GM15510 (cell line): Measurements from ENCODE around the gene MPZL3.

Experiments
- POLR2A ChIP-seq: IDR thresholded peaks from 3 replicates; pipeline ENCODE4 v1.6.1; 2011; ENCODE audit warnings: borderline replicate concordance; ENCODE audit not compliant: insufficient read length; ENCODE audit errors: extremely low read depth

MPZL3 gene

DNA sequence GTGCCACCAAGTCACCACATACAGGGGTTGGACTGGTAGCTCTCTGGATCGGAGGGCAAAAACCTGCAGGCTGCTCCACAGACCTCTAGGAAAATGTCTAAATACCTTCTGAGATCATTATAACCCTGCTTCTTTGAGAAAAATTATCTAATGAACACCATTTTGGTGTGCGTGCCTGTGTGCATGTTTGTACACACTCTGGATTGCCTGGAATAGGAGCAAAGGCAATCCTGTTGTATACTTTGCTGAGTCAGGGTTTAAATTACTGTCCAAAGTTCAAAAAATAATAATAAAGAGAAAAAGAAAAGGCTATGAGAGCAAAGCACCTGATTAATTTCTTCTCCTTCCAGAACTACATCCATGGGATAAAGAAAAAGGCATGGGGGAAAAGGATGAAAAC is 38.4 kb downstream of the MPZL3 start:
- TF ChIP-seq POLR2A, result no peak

DNA sequence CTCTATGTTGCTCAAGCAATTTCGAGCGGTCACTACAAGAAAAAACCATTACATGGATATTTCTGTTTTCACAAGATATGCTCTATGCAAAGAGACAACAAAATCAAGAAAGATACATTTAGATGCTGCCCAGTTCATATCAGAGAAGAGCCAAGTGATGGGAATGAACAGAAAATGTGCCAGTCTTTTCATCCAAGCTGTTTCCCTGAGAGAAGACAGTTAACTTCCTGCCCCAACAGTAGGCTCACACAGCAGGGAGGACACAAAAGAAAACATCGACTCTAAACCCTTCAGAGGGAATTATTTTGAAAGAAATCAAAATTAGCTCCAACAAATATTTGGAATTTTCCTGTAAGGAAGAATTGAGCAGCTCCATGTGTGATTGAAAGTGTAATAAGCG is 39.0 kb downstream of the MPZL3 start:
- no peak for TF ChIP-seq POLR2A

GRCh38 chr11:118212781-118213191 is 39.4 kb downstream of the MPZL3 start:
- no peak for TF ChIP-seq POLR2A

GRCh38 chr11:118212131-118212725 is 39.9 kb downstream of the MPZL3 start:
- TF ChIP-seq POLR2A, result no peak

GRCh38 chr11:118211006-118211405 is 41.2 kb downstream of the MPZL3 start:
- TF ChIP-seq POLR2A, result no peak

GRCh38 chr11:118210323-118210722 is 41.8 kb downstream of the MPZL3 start:
- TF ChIP-seq POLR2A, result no peak

- no peak for TF ChIP-seq POLR2A
These were observed 43.1 kb downstream of the MPZL3 start for GRCh38 chr11:118209033-118209432.

DNA sequence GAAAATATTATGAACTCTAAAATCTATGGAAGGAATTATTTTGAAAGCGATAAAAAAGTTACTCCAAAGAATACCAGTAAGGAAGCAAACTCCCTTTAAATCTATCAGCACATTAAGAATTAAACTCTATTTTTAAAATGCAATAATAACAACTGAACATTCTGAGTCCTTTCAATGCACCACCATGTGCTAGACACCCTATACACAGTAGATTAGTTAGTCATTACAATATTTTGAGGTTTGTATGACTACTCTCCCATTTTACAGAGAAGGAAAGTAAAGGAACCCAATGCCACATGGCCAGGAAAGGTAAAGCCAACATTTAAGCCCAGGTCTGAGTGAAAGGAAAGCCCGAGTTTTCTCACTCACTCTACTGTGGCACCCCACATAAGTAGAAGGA is 45.1 kb downstream of the MPZL3 start:
- no peak for TF ChIP-seq POLR2A

- no peak for TF ChIP-seq POLR2A
These were observed 45.7 kb downstream of the MPZL3 start for GRCh38 chr11:118206391-118207031.

GRCh38 chr11:118205606-118206378 is 46.4 kb downstream of the MPZL3 start:
- no peak for TF ChIP-seq POLR2A

DNA sequence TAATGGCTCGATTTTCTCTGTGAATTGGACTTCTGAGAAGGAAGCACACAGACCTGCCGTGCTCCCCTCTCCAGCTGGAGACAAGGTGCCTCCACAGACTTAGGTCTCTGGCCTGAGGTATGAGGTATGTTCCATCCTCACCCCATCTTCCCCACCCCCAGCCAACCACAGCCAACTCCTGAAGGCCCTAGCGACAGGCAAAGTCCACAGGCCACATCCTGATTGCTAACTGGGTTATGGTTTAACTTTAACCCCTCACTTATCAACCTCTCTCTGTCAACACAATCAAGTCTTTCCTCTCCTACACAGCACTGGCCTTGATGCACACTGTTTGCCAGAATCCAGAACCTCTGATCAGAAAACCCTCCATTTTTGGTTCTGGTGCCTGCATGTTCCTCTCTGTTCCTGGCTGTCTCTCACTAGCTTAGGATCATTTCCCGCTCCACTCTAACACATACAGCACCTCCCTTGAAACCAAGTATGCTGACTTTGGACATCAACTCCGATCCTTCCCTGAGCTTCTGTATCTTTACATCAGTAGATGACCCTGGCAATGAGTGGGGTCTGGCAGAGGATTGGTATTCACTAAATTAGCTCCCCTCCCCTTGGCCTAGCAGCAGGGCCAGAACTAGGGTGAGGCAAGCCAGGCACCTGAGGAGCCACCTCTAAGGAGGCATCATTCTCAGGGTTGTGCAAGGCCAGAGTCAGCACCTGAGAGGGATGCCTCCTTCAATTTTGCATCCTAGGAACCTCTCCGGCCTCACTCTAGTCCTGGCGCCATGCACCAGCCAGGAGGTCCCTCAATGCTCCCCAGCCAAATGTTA is 49.4 kb downstream of the MPZL3 start:
- TF ChIP-seq POLR2A, result no peak

DNA sequence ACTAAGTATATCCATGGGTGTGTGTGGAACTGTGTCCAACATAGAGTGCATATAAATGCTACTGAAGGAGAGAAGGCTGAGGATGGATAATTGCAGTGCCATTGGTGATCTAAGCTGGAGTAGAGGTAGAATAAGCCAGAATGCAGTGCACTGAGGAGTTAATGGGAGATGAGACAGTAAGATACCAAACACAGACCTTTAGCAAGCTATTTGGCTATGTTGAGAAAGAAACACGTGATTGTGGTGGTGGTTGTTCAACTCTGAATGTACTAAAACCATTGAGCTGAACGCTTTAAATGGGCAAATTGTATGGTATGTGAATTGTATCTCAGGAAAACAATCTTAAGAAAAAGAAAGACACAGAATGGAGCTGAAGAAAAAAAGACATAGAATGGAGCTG is 50.2 kb downstream of the MPZL3 start:
- TF ChIP-seq POLR2A, result no peak

- no peak for TF ChIP-seq POLR2A
These were observed 51.1 kb downstream of the MPZL3 start for GRCh38 chr11:118200901-118201680.

DNA sequence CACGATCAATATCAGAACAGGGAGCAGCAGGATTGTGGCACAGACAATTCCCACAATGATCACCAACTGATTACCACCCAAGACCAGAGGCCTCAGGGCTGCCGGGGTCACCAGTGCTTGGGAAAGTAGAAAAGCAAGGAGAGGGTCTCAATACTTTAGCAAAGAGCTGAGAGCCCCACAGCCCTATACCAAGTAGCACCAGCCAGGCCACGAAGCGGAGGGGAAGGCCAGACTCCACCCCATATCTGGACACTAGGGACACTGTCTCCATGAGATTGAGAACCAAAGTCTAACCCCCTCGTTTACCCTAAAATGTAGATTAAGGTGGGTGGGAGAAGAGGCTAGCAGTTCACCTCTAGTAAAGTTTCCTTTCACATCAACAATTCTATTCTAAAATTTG is 51.7 kb downstream of the MPZL3 start:
- no peak for TF ChIP-seq POLR2A
